ENCODE results near the gene TRIM71. TPM values are rescaled to one million over a fixed set of nuclear protein-coding genes. Genes with fewer than 3 reads are reported as not detected.
A peak's percentile ranks its signal among the peaks of the same experiment; 100 is the strongest.

The TRIM71 gene
- total RNA-seq, 2 experiments from 2014 or later, result 0.18 to 0.22 TPM

GRCh38 chr3:32882603-32883025 is 64.8 kb downstream of the TRIM71 start:
- ATAC-seq (peak; percentile 94), DNase-seq (peak; percentile 30)
- H3K4me3 Mint-ChIP-seq, result no peak overlapping the region
- ChIA-PET POLR2A (interaction anchor here (1.0 kb wide), 1 partner anchor 212 kb away, joined by 3 read pairs; no protein-coding TSS in a partner anchor), CTCF (interaction anchor here (1.2 to 2.2 kb wide), 4 partner anchors 13 to 101 kb away, joined by 4 to 8 read pairs (median 5); no protein-coding TSS in a partner anchor)
- H3K27me3 Mint-ChIP-seq, result peaks cover 5% of the 10 kb centered on the region
- intact Hi-C loops (cut with micrococcal nuclease), result no loop called here
- H3K36me3 Mint-ChIP-seq (ENCODE audit: low read depth), result no peaks in the 10 kb centered on the region
- TF ChIP-seq, protein P1, sequence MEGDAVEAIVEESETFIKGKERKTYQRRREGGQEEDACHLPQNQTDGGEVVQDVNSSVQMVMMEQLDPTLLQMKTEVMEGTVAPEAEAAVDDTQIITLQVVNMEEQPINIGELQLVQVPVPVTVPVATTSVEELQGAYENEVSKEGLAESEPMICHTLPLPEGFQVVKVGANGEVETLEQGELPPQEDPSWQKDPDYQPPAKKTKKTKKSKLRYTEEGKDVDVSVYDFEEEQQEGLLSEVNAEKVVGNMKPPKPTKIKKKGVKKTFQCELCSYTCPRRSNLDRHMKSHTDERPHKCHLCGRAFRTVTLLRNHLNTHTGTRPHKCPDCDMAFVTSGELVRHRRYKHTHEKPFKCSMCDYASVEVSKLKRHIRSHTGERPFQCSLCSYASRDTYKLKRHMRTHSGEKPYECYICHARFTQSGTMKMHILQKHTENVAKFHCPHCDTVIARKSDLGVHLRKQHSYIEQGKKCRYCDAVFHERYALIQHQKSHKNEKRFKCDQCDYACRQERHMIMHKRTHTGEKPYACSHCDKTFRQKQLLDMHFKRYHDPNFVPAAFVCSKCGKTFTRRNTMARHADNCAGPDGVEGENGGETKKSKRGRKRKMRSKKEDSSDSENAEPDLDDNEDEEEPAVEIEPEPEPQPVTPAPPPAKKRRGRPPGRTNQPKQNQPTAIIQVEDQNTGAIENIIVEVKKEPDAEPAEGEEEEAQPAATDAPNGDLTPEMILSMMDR (IDR thresholded peaks at IDR 0.05), result no peak
- peaks cover 11% of the 10 kb centered on the region for H3K4me1 Mint-ChIP-seq (ENCODE audit: low read depth)
- H3K9me3 Mint-ChIP-seq, result no peaks in the 10 kb centered on the region
- no peak overlapping the region for H3K27ac Mint-ChIP-seq

DNA sequence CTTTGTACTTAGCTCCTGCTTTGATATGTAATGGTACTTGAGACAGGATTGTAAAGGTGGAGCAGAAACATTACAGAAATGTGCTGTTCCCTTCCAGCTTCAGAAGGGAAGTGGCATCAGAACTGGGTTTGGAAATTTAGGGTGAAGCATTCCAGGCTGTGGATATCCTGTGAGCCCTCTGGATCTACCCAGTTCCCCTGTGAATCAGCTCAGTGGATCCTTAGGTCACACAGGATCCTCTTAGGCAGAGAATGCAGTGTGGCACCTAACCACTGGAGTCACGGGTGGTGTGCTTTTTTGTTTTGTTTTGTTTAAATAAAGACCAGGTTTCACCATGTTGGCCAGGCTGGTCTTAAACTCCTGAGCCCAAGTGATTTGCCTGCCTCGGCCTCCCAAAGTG is 66.0 kb downstream of the TRIM71 start:
- CTCF ChIA-PET, result interaction anchor here (1.2 to 2.2 kb wide), 3 partner anchors 18 to 102 kb away, joined by 4 to 8 read pairs (median 4); no protein-coding TSS in a partner anchor
- Mint-ChIP-seq H3K4me1 (ENCODE audit: low read depth) (peaks cover 11% of the 10 kb centered on the region), H3K36me3 (ENCODE audit: low read depth) (no peaks in the 10 kb centered on the region), H3K9me3 (no peaks in the 10 kb centered on the region), H3K27ac (no peak overlapping the region), H3K4me3 (no peak overlapping the region), H3K27me3 (peaks cover 6% of the 10 kb centered on the region)
- no peak for DNase-seq
- ATAC-seq, result no peak
- POLR2A ChIA-PET, result no interaction called here
- TF ChIP-seq, protein P1 (IDR thresholded peaks at IDR 0.05), result no peak
- intact Hi-C loops (cut with micrococcal nuclease), result no loop called here

GRCh38 chr3:32884591-32884990 is 66.8 kb downstream of the TRIM71 start:
- no peak for DNase-seq
- CTCF ChIA-PET, result no interaction called here
- H3K9me3 Mint-ChIP-seq, result no peaks in the 10 kb centered on the region
- H3K36me3 Mint-ChIP-seq (ENCODE audit: low read depth), result no peaks in the 10 kb centered on the region
- intact Hi-C loops (cut with micrococcal nuclease), result no loop called here
- no peak for ATAC-seq
- H3K27ac Mint-ChIP-seq, result no peak overlapping the region
- TF ChIP-seq, protein P1 (IDR thresholded peaks at IDR 0.05), result no peak
- peaks cover 7% of the 10 kb centered on the region for H3K27me3 Mint-ChIP-seq
- H3K4me1 Mint-ChIP-seq (ENCODE audit: low read depth), result peaks cover 11% of the 10 kb centered on the region
- no peak overlapping the region for H3K4me3 Mint-ChIP-seq
- POLR2A ChIA-PET, result no interaction called here

DNA sequence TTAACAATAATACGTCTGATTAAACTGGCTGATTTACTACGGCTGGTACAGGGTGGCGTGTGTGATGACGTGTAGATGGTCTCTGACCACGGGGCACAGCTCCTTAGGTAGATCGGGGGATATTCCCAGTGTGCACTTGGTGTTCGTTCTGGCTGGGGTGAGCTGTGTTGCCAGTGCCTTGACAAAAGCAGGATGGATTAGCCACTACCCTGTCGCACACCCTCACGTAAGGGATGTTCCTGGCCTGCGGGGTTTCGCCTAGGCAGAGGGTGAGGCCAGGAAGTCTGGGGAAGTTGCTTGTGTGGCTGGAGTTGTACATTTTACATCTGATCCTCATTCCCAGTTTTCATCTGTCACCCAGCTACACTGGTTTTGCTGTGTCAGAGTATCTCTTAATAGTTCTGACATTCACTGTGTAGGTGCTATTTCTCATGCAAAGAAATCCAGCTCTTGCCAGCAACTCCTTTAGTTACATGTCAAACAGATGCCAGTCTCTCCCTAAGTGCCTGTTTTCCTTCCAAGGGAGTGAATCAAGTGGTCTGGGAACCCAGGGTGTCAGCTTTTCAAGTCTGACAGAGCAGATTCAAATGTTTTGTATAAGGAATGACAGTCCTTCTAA is 67.6 kb downstream of the TRIM71 start:
- Mint-ChIP-seq H3K4me1 (ENCODE audit: low read depth) (peaks cover 11% of the 10 kb centered on the region), H3K9me3 (no peaks in the 10 kb centered on the region), H3K27me3 (peaks cover 7% of the 10 kb centered on the region), H3K36me3 (ENCODE audit: low read depth) (no peaks in the 10 kb centered on the region), H3K27ac (no peak overlapping the region), H3K4me3 (no peak overlapping the region)
- intact Hi-C loops (cut with micrococcal nuclease), result no loop called here
- POLR2A ChIA-PET, result no interaction called here
- CTCF ChIA-PET, result interaction anchor here (0.8 to 1.4 kb wide), 2 partner anchors 13 to 16 kb away, joined by 3 to 4 read pairs; no protein-coding TSS in a partner anchor
- TF ChIP-seq, protein P1 (IDR thresholded peaks at IDR 0.05), result no peak
- ATAC-seq, result no peak
- DNase-seq, result no peak

- POLR2A ChIA-PET, result no interaction called here
- Mint-ChIP-seq H3K9me3 (no peaks in the 10 kb centered on the region), H3K4me3 (no peak overlapping the region), H3K4me1 (ENCODE audit: low read depth) (peaks cover 11% of the 10 kb centered on the region), H3K27ac (no peak overlapping the region), H3K36me3 (ENCODE audit: low read depth) (no peaks in the 10 kb centered on the region), H3K27me3 (peaks cover 4% of the 10 kb centered on the region)
- intact Hi-C loops (cut with micrococcal nuclease), result no loop called here
- TF ChIP-seq, protein P1 (IDR thresholded peaks at IDR 0.05), result no peak
- ATAC-seq (no peak), DNase-seq (no peak)
- CTCF ChIA-PET, result interaction anchor here (1.4 kb wide), 1 partner anchor 12 kb away, joined by 4 read pairs; no protein-coding TSS in a partner anchor
These were observed 68.5 kb downstream of the TRIM71 start for GRCh38 chr3:32886296-32886695.

Measured in activated CD8-positive, alpha-beta T cell treated with anti-CD3 and anti-CD28 coated beads for 36 hours (primary cell).